ENCODE results near the gene TNFSF8.

TNFSF8 gene

DNA sequence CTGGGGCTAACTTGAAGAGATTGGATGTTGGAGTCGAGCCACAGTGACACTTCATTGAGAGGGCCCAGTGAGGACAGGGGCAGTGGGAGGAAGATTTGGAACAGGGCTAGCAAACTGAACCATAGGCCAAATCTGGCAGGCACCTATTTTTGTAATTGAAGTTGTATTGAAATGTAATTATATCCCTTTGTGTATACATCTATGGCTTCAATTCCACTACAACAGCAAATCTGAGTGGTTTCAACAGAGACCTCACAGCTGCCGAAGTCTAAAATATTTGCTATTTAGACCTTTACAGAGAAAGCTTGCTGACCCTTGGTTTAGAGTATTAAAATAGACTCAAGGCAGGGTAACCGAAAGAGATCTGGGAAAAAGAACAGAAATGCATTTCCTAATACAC is 4.7 kb upstream of the TNFSF8 start:
- no peak for DNase-seq

DNA sequence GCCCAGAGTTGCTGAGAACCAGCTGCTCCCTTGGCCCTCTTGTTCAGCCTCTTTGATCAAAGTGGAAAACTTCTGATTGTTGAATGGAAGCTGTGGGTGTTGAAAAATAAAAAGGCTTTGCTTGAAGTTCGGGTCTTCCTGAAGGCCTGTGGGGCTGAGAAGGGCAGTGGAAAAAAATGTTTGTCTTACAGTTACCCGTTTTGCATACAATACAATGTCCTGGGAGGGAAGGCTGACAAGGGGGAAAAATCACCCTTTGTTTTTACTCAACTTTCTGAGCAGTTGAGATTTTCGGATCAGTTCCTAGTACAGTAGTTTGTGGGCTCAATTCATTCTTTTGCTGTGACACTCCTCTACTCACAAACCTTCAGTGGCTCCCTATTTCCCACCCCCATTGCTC is 2.1 kb upstream of the TNFSF8 start:
- no peak for DNase-seq

DNA sequence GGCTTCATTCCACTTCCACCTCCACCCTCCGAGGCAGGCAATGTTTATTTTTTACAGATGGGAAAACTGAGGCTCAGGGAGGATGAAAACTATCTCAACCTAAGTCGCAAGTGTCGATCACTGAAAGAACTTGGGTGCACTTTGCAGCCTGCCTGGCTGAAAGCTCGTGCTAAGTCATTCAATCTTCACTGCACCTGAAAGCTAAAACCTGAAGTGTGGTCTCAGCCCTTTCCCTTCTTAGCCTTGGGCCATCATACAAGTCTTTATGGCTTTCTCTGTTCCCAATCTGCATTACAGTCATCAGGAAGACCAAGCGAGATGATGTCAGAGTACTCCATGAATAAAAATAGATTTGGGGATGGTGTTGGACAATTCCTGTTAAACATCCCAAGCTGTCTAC is 1.0 kb upstream of the TNFSF8 start:
- no peak for DNase-seq

DNA sequence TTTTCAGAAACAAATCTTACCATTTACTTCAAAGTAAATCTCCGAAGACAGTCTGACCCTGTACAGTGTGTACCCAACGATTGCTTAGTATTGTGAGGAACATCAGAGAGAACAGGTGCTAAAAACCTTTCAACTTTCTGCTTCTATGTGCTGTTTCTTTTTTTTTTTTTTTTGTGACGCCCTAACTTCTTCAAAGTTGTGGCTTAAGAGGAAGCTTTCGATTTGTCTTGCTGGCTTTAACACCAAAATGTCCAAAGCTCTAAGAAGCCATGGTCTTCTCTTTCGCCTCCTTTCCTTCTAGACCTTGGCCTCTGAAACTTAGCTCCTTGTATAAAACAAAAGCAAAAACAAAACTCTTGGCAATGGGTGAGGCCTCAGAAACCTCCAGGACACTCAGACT is 1.2 kb downstream of the TNFSF8 start:
- DNase-seq: no peak

DNA sequence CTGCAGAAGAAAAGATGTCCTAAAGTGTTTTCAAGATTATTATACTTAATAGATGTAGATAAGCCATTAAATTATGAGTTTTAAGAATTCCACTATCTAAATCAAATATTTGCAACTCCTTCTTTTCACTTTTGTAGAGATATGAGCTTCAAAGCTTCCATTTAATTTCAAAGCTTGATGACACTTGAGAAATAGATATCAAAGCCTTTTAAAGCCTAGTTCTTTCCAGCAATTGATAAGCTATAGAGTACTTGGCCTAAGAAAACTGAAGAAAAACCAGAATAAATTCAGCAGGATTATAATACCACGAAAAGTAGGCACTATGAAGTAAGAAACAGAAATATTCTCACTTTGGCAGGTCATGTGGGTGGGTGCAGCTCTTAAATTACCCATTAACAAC is 1.7 kb downstream of the TNFSF8 start:
- DNase-seq: no peak

DNA sequence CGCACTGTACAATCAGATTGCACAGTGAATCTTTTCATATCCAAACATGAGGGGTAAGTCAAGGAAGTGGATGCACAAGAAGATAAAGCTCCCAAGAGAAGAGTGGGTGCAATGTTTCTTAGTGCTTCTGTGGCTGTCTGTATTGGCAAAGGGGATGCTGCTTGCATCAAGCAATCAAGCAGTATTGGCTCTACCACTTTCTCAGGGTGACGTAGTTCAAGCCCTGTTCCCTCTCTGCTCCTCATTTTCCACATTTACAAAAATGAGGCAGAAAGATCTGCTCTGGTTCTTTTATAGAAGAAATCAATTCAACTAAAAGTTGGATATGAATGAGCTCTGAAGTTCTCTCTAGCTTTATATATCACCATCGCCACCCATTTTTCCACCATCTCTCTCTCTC is 2.3 kb downstream of the TNFSF8 start:
- DNase-seq: no peak

DNA sequence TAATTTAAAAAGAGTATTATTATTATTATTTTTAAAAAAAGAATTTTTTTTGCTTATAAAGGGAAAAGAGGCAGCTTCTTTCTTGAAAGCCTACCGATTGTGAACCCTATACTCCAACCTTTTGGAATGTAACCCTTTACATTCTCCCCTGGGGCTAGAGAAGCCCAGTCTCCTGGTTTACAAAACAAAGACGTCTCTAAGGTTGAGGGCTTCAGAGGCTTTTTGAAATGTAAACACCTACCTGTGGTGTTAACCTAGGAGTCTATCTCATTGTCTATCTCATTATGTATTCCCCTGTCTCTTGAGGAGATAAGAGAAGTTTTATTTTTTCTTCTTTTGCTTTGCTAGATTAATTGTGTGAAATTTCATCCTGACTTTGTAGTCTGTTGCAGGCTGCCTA is 4.7 kb downstream of the TNFSF8 start:
- DNase-seq: no peak

DNA sequence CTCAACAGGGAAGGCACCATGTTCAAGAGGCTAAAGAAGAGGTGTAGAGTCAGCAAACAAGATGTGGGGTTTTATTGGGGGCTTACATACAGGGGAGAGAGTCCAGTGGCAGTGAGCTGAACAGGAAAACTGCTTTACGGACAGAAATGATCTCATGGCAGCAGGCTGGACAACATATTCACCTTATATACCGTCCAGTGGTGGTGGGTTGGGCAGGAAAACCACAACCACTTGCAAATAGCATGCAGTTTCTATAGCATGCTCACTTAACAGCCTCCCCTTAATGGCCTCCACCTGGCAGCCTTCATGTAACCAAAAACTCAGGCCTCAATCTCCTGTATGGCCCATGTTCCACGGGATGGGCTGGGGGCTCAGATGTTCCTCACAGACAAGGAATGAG is 5.4 kb downstream of the TNFSF8 start:
- DNase-seq: no peak

DNA sequence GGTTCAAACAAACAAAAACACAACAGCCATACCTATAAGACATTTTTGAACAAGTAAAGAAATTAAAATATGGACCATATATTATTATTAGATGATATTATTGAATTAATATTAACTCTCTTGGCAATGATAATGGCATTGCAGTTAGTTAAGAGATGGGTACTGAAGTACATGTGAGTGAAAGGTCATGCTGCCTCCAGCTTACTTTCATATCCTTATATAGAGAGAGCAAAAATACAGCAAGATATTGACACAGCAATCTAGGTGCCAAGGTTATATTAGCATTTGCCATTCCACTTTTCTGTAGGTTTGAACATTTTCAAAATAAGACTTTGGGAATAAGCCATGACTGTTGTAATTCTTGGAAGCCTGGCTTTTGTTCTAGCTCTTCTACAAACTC is 6.1 kb downstream of the TNFSF8 start:
- no peak for DNase-seq

DNA sequence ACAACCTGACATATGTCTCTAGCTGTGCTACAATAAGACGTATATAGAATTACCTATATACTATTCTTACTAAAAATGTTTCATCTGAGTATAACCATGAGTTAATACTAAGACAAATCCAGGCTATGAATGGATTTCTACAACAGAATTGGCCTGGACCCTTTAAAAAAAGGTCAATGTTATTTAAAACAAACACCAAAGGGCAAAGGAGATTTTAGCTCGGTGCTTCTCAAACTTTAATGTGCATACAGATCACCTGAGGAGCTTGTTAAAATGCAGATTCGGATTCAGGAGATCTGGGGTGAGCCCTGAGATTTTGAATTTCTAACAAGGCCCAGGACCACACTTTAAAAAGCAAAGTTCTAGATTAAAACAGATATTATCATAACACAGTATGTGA is 6.5 kb downstream of the TNFSF8 start:
- no peak for DNase-seq

DNA sequence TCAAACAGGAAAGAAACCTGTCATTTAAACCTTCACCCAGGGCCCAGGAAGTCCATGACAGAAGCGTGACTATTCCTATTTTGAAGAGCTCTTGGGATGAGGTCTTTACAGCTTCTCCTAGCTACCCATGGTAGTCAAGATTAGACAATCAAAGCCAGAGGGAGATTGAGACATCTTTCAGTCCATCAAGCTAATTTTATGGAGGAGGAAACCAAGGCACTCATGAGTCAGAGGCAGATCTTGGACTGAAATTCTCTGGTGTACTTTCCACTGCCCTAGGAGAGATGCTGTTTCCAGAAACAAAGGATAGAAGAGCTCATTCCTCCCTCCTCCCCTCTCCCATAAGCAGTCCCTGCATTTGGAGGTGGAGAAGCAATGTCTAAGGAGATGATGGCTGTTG is 9.2 kb downstream of the TNFSF8 start:
- no peak for DNase-seq

DNA sequence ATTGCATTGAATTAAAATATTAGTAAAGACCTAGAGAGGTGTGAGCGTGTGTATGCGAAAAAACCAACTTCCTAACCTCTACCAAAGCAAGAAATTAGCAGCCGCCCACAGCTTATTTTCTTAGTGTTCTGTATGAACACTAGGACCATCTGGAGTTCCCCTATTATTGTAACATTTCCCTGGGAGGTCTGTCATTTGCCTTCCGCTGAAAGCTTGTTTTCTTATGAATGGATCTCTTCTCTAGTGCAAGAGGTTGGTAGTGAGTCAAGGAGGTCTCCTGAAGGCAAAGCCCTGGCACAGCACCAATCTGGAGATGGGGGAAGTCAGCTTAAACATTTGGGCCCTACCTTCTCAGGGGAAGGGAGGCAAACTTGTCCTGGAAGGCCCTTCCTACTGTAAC is 10.8 kb downstream of the TNFSF8 start:
- DNase-seq: no peak

DNA sequence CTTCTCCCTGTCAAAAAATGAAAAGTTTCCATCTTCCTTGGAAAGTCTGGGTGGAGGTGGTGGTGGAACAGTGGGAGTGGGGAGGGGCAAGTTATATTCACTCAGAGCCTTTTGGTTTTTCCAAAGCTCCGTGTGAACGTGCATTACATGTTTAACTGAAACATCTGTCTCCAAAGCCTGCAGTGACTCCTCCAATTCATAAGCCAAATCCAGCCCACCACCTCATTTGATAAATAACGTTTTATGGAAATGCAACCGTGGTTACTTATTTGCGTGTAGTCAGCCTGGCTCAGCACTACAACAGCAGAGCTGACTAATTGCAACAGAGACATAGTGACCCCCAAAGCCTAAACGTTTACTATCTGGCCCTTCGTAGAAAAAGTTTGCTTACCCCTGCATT is 13.9 kb downstream of the TNFSF8 start:
- no peak for DNase-seq

DNA sequence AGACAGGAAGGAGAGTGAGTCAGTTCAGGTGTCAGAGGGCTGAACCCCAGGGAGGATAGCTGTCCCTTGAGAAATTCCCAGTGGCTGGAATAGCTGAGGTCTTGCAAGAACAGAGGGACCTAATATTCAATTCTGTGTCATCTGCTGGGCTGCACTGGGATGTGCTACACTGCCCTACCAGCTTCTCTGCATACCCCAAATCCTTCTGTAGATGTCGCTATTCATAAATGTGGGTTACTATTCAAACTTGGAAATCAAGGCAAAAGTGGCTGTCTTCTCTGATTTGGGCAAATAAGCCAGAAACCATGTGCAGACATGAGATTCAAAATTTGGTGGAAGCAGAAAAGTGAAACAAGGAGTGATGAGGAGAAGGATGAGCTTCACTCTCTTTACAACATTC is 16.3 kb downstream of the TNFSF8 start:
- no peak for DNase-seq

DNA sequence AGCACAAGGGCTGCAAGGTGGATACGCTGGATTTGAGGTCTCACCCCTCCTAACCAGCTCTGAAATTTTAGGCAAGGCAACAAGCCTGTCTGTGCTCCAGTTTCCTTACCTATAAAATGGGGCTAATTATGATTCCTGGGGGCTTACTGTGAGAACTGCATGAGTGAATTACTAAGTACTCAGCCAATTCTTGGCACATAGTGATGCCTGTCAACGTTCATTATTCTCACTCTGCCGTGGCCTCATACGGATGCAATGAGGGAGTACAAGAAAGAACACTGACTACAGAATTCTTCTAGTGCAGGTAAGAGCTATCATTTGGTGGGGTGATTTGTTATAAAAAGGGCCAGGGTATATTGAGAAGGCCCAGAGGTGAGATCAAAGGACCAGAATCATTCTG is 16.7 kb downstream of the TNFSF8 start:
- DNase-seq: no peak

DNA sequence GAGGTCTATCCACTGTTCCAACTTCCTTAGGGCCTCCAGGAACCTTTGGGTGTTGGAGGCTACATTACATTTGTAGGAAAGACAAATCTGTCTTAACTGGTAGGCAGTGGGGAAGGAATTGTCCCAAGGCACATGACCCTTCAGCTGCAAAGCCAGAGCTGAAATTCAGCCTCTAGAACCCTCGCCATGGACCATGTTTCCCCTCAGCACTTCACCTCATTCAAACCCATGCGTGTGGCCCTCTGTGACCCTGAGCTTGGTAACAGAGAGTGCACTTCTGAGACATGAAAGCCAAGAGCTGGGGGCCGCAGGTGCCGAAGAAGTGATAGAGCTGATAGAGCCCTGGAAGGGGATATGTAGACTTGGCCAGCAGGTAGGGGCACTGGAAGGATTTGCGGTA is 17.2 kb downstream of the TNFSF8 start:
- DNase-seq: no peak

DNA sequence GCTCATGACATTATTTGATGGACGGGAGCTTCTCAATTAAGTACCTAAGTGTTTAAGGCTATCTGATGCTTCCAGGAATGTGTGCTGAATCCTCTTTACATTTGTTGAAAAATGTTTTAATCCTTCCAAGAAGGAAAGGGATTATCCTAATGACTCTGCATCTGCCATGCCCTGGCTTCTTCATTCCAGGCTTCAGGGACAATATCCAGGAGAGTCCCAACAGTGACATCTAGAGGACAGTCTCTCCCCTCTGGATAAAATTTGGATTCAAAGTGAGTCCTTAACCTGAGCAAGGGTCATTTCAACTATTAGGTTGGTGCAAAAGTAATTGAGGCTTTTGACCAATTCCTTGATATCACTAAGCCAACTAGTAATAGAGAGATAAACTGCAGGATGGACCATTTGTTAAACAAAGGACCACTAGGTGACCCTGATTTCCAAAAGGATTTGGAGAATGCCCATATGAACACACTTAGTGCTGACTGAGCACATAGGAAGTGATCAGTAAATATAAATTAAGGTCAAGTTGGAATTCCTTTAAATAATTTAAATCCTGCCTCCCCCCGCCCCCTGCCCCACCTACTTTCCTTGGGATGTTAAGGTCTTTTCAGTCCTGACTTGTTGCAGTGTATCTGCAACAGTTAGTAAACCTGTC is 19.1 kb downstream of the TNFSF8 start:
- DNase-seq: peak; percentile 62

DNA sequence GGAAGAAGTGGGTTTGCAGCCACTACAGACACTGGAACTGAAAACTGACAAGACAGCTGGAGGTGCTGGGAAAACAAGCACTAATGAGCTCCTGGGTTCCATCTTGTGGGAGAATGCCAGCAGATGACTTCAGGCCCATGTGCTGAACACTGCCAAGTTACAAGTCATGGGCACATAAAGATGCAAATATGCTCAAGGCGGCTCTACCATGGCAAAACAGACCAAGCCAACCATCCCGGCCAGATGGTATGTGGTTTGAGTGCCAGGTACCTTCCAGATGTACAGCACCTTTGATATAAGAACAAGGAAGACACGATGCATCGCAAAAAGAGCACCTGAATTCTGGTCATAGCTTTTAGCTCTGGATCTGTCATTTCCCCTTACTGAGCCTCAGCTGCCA is 19.9 kb downstream of the TNFSF8 start:
- DNase-seq: peak; percentile 22

DNA sequence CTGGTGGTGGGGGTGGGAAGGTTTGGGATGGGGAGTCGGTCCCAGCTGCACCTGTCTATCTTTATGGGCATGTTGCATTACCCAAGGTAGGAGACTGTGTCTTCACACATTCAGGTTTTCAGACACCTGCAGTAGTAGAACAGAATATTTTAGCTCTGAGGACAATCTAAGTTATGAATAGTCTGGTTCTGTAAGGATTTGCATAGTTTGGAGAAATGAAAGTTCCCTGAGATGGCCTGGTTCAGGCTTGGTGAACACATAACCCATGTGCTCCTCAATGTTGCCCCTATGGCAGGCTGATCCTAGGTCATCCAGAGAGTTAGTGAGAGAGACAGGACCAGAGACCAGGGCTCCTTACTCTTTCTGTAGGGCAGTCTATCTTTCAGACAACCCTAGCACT is 20.7 kb downstream of the TNFSF8 start:
- DNase-seq: no peak

DNA sequence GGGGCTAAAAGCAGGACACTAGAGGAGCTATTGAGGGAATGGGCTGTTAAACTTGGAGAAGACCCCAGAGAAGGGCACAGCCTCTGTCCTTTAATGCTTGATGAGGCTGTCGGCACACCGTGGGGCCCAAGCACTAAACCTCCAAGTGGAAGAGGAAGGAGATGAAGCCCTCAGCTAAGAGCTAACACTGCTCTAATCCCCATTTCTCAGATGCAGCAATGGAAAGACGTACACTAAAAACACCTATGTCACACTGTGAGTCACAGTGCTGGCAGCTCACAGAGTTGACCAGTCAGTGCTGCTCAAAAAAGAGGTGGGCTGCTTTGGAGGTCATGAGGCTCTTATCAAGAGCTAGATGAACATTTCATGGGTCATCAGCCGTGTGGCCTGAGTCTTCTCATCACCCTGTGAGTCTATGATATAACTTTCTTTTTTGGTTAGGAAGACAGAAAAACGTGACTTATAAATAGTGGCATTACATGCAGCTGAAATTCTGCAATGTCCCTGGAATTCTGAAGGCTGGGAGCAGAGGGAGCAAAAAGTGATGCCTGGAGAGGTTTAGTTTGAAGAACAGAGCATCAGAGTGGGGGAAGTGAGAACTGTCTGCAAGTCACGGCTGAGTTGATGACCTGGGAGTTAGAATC is 21.5 kb downstream of the TNFSF8 start:
- peak; percentile 29 for DNase-seq

DNA sequence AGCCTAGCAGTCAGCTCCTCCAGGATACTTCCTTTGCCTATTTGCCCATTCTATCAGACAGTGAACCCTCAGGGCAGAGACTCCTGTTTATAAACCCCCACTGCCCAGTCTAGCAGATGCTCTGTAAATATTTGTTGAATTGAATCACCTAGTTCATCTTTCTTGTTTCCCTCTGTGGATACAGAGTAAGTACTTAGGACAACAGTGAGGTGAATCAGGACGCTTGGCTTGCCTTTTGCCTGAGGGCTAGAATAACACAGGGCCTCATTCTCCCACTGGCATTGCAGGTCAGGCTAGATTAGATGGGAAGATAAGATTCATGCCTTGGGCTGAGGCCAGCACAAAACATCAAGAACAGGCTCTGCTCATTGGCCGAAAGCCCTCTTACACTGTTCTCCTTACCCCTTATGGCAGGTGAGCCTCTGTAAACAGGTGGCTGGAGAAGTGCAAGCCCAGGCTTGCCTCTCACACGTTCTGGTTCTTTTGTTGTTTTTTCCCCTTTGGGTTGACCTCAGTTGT is 22.2 kb downstream of the TNFSF8 start:
- peak; percentile 96 for DNase-seq

DNA sequence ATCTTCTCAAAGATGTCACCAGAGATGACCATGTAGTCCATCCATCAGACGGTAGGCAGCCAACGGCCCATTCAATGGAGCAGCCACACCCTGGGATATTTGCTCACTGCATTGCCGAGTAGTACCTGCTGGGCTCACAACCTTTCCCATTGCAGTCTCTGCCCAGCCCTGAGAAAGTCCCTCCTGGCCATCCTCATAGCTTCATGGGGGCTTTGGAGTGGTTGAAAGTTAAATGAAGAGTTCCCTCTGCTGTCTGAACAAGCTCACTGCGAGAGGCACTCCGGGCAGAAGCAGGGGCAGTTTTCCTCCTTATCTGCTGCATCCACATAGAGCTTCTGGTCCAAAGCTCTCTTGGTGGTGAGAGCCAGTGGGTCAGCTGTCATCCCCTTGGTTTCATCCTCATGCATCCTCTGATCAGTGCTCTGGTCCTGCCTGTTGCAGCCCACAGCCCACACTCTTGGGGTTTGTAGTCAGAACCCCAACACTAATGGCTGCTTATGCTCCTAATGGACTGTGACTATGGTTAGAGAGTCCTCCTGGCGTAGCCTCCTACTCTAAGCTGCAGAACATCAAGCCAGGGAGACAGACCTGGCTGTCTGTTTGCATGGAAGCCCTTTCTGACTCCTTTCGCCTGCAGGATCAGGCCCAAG is 23.3 kb downstream of the TNFSF8 start:
- DNase-seq: peak; percentile 64

DNA sequence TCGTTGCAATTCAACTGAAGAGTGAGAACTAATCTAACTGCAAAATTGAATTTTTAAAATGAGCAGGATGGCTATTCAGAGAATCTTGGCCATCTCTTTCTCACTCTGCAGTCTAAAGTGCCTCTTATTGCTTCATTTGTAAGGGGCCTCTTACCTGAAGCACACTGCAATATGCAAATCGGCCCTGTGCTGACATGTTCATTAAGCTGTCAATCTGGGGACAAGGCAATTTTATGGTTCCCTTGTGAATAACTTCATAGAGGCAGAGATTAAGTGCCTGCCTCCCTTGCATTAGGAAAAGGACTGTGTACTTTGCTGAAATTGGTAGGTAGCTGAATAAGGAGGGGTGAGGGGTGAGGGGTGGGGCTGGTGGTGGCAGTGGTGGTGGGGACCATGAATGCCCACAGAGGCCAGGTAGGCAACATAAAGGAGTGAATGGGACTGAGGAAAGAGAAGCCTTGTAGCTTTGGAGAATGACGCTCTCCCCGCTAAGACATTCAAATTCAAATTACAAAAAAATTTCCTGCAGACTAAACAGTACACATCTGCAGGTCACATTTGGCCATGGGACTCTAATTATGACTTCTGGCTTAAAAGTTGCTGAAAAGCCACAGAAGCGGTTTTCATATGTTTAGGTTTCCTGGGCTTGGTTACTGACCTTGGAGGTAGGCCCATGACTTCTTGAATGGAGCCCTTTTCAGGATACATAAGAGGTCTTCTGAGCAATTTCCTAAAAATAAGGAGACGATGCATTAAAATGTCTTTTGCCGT is 25.0 kb downstream of the TNFSF8 start:
- DNase-seq: no peak

Measured in EL (cell line).